ENCODE measurements around the gene NEUROD2. TPM values are rescaled to one million over a fixed set of nuclear protein-coding genes. Genes with fewer than 3 reads are reported as not detected.
"Not testable (repeated sequence)": the region's sequence is repeated elsewhere in the genome, so short reads cannot be mapped to it uniquely, and the experiment has no call there.

The NEUROD2 gene
- total RNA-seq, 6 experiments from 2014 or later: not detected

DNA sequence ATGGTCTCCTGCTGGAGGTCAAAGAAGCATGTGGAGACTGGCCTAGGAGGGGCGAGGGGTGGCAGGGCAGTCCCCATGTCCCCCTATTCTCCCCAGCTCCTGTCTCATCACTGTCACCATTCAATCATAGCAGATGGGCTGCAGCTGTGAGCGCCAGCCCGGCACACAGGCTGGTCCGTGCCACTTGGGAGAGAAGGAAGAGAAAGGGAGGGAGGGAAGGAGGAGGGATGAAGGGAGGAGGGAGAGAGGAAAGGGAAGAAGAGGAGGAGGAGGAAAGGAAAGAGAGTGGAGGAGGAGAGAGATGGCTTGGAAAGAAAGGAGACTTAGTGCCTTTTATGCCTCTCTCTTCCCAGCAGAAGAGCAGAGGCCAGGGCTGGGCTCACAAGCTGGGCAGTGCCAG, 12.4 kb downstream of the NEUROD2 start:
- Mint-ChIP-seq H3K27ac (no peak overlapping the region), H3K4me3 (no peak overlapping the region), H3K9me3 (no peaks in the 10 kb centered on the region), H3K36me3 (ENCODE audit: low read depth) (no peaks in the 10 kb centered on the region), H3K27me3 (ENCODE audit: insufficient read depth) (peaks cover 77% of the 10 kb centered on the region), H3K4me1 (ENCODE audit: low read depth) (no peaks in the 10 kb centered on the region)
- no peak for DNase-seq
- TF ChIP-seq CTCF (IDR thresholded peaks at IDR 0.05): no peak

DNA sequence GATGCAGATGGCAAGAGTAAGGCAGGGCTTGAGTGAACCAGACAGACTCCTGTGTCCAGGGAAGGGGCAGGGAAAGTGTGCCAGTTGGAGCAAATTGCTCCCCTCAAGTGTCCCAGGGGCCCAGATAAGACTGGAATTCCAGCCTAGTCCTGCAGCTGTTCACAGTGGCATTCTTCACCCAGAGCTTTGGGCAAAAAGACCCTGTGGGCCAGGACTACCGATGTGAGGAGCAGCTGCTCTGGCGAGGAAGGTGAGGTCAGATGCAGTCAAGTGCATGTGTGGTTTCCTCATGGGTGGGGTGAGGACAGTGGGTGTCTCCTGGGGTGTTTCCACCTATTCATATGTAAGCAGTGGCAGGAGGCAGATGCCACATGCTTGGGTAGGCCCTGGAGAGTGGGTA, 14.3 kb downstream of the NEUROD2 start:
- no peak for DNase-seq
- H3K36me3 Mint-ChIP-seq (ENCODE audit: low read depth): no peaks in the 10 kb centered on the region
- H3K9me3 Mint-ChIP-seq: no peaks in the 10 kb centered on the region
- H3K4me3 Mint-ChIP-seq: no peak overlapping the region
- TF ChIP-seq CTCF (IDR thresholded peaks at IDR 0.05): no peak
- peaks cover 63% of the 10 kb centered on the region for H3K27me3 Mint-ChIP-seq (ENCODE audit: insufficient read depth)
- H3K4me1 Mint-ChIP-seq (ENCODE audit: low read depth): no peaks in the 10 kb centered on the region
- H3K27ac Mint-ChIP-seq: no peak overlapping the region

- no peak for DNase-seq
- no peak overlapping the region for H3K27ac Mint-ChIP-seq
- H3K9me3 Mint-ChIP-seq: no peaks in the 10 kb centered on the region
- TF ChIP-seq CTCF (IDR thresholded peaks at IDR 0.05): no peak
- H3K36me3 Mint-ChIP-seq (ENCODE audit: low read depth): no peaks in the 10 kb centered on the region
- peaks cover 61% of the 10 kb centered on the region for H3K27me3 Mint-ChIP-seq (ENCODE audit: insufficient read depth)
- no peak overlapping the region for H3K4me3 Mint-ChIP-seq
- no peaks in the 10 kb centered on the region for H3K4me1 Mint-ChIP-seq (ENCODE audit: low read depth)
These were observed 15.5 kb downstream of the NEUROD2 start for GRCh38 chr17:39591958-39592954.

GRCh38 chr17:39590180-39590579, 17.5 kb downstream of the NEUROD2 start:
- H3K4me3 Mint-ChIP-seq; H3K4me1 Mint-ChIP-seq (ENCODE audit: low read depth); H3K9me3 Mint-ChIP-seq; DNase-seq; H3K27ac Mint-ChIP-seq; H3K36me3 Mint-ChIP-seq (ENCODE audit: low read depth): not testable (repeated sequence)
- H3K27me3 Mint-ChIP-seq (ENCODE audit: insufficient read depth): peaks cover 45% of the 10 kb centered on the region

GRCh38 chr17:39582658-39583057, 25.1 kb downstream of the NEUROD2 start:
- DNase-seq: no peak

More at GRCh38 chr17:39582658-39583057, 25.1 kb downstream of the NEUROD2 start:
- Mint-ChIP-seq H3K9me3 (no peaks in the 10 kb centered on the region), H3K4me3 (no peak overlapping the region), H3K27ac (no peak overlapping the region), H3K27me3 (ENCODE audit: insufficient read depth) (peaks cover 26% of the 10 kb centered on the region), H3K4me1 (ENCODE audit: low read depth) (no peaks in the 10 kb centered on the region), H3K36me3 (ENCODE audit: low read depth) (no peaks in the 10 kb centered on the region)
- no peak for TF ChIP-seq CTCF (IDR thresholded peaks at IDR 0.05)
